Measurements from ENCODE around the gene TMEM184C.
A peak's percentile ranks its signal among the peaks of the same experiment; 100 is the strongest.

The TMEM184C gene

GRCh38 chr4:147599769-147600168, 17.4 kb upstream of the TMEM184C start:
- peak; percentile 72 for DNase-seq (ENCODE audit: low read depth)

GRCh38 chr4:147605499-147605898, 11.7 kb upstream of the TMEM184C start:
- DNase-seq (ENCODE audit: low read depth) = no peak

- DNase-seq (ENCODE audit: low read depth) = no peak
These were observed 9.7 kb upstream of the TMEM184C start for GRCh38 chr4:147607471-147607870.

GRCh38 chr4:147610686-147611085, 6.5 kb upstream of the TMEM184C start:
- no peak for DNase-seq (ENCODE audit: low read depth)

DNA sequence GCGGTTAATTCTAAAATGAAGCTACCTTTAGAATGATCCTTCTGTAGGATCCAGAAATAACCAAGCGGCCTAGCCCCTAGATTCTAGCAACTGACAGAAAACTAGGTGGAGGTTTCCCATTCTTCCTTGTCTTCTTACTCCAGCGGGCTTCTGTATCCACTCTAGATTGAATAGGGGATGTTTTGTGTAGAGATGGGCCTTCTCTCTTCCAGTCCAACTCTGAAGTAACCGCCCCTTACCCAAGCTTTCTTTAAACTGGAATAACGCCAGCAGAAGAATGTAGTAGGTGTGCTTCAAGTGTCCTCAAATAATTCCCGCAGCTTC, 386 bp upstream of the TMEM184C start:
- DNase-seq (ENCODE audit: low read depth) = no peak

DNA sequence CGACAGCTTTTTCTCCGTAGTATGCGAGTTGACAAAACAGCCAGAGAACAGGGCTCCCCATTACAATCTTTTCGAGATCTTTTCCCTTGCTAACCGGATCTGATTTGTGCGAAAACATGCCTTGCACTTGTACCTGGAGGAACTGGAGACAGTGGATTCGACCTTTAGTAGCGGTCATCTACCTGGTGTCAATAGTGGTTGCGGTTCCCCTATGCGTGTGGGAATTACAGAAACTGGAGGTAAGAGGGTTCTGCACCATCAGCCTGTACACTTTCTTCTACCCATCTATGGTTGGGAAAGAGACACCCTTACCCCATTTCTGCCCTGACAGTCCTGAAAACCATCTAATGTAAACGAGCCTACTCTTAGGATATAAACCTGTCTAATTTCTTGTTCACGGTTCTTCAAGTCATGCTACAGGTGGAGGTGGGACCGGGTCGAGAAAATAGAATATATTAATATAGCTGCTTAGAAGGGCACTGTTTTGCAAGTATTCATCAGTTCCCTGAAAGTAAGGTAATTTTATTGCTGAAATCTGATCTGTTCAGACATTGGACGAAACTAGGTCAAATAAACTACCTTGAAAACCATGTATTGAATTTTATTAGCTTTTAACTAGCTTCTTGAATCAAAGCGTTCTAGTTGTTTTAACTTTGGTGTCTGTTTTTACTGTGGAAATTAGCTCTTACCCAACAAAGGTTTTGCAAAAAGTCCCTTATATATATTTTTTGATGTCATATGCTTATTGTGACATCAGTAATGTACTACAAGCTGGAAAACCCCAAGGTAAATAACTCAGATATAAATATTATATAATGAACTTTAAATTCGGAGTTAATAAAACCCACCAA, 869 bp downstream of the TMEM184C start:
- no peak for DNase-seq (ENCODE audit: low read depth)

DNA sequence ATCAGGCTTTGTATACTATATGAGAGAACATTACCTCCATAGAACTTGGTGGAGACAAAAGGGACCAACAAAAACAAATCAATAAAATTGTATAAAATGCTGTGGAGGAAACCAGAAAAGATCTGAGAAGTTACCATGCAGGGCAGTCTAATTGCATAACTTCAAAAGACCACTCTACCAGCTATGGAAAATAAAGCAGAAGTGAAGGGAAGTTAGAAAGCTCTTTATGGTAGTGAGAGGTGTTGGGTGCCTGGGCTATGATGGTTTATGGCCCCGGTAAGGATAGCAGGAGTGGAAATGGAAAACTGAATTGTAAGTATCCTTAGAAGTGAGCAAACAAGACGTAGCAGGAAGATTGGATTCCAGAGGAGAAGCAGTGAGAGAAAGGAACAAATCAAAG, 3.1 kb downstream of the TMEM184C start:
- no peak for DNase-seq (ENCODE audit: low read depth)

DNA sequence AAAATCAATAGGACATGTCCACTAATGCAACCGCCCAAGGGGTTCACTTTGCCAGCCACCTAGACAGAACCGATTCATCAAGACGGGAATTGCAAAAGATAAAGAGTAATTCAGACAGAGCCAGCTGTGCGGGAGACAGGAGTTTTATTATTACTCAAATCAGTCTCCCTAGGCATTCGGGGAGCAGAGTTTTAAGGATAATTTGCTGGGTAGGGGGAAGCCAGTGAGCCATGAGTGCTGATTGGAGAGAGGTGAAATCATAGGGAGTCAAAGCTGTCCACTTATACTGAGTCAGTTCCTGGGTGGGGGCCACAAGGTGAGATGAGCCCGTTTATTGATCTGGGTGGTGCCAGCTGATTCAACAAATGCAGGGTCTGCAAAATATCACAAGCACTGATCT, 8.5 kb downstream of the TMEM184C start:
- DNase-seq (ENCODE audit: low read depth) = no peak

DNA sequence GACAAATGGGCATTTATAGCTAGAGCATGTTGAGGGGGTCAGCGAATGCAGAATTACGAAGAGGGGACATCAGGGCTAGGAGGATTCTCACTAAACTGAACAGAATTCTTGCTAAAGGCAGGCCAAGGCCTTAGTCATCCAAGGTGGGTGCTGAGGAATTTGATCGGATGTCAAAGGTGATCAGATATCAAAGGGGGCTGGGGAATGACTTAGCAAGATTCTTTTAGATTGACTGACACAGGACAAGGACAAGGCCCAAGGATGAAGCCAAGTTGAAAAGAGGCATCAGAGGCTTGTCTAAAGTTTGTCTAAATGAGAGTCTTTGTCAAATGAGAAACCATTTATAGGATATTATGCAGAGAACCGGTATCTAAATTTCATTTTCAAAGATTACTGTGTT, 9.7 kb downstream of the TMEM184C start:
- DNase-seq (ENCODE audit: low read depth) = no peak

DNA sequence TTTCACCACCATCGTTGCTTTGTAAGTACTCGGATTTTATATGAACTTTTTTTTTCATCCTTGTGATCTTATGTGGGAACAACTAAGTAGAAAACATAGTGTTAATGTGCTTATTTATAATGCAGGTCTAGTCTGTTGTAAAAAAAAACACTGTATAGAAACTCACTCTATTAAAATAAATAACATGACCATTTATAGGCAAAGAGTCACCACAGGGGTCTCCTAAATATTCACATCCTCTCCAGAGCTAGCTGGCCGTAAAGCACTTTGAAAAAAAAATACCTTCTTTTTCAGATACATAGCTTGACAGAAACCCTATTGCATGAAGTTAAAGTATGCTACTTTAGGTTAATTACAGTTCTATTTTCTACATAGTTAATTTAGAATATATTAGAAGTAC, 11.2 kb downstream of the TMEM184C start:
- DNase-seq (ENCODE audit: low read depth) = no peak

- peak; percentile 37 for DNase-seq (ENCODE audit: low read depth)
These were observed 12.9 kb downstream of the TMEM184C start for GRCh38 chr4:147629783-147630730.

DNA sequence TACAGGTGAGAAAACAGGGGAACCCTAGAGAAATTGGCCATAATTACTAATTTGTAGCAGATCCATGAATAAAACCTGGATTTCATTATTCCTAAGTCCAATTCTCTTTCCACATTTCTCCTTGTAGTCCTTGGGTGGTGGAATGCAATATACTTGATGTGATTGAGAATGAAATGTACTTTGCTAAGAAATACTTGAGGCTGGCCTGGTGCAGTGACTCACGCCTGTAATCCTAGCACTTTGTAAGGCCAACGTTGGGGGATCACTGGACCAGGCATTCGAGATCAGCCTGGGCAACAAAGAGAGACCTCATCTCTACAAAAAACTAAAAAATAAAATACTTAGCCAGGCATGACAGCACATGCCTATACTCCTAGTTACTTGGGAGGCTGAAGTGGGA, 15.9 kb downstream of the TMEM184C start:
- DNase-seq (ENCODE audit: low read depth) = peak; percentile 94

DNA sequence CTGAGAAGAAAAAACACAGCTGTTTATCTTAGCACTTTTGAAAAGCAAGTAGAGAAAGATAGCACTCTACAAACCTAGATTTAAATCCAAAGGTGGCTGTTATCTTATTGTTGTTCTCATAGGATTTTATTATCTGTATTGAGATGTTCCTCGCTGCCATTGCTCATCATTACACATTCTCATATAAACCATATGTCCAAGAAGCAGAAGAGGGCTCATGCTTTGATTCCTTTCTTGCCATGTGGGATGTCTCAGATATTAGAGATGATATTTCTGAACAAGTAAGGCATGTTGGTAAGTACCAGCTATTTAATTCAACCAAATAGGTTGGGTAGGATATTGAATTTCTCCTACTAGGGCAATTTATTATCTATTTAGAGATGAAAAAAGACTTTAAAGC, 16.4 kb downstream of the TMEM184C start:
- DNase-seq (ENCODE audit: low read depth) = no peak

GRCh38 chr4:147635348-147635747, 18.2 kb downstream of the TMEM184C start:
- no peak for DNase-seq (ENCODE audit: low read depth)

DNA sequence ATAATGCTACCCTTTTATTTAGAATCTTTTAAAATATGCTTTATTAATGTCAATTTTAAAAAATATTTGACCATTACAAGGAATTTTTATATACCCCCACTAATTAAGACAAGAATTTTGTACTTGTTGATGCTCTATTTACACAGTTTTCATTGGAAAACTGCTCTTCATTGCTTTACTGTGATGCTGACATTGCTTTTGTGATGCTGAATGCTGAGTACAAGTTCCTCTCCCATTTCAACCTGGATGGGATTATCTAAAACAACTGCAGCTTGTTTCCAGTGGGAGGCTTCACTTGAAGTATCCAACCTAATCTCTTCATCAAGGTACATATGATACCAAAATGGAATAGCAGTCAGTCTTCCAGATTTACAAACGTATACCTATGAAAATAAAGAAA, 21.2 kb downstream of the TMEM184C start:
- DNase-seq (ENCODE audit: low read depth) = no peak

- peak; percentile 71 for DNase-seq (ENCODE audit: low read depth)
These were observed 21.7 kb downstream of the TMEM184C start for GRCh38 chr4:147638942-147639341.

GRCh38 chr4:147639388-147639787, 22.2 kb downstream of the TMEM184C start:
- DNase-seq (ENCODE audit: low read depth) = no peak

- DNase-seq (ENCODE audit: low read depth) = peak; percentile 32
These were observed 23.1 kb downstream of the TMEM184C start for GRCh38 chr4:147640331-147640730.

GRCh38 chr4:147643616-147644015, 26.4 kb downstream of the TMEM184C start:
- no peak for DNase-seq (ENCODE audit: low read depth)

DNA sequence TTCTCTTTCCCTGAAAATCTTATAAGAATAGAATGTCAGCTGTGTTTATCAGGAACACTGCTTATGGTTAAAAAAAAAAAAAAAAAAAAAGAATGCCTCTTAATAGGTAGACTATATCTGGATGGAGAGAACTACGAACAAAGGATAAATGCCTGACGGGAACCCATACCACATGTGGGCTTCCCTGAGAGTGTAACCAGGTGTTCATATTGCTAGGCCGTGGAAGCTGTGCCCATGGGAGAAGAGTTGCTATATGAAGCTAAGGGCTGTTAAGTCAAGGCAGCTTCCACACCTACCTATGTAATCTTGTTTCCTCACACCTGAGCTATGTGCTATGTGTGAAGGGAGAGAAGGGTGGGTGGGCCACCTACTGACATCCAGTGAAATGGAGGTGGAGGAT, 27.3 kb downstream of the TMEM184C start:
- DNase-seq (ENCODE audit: low read depth) = no peak

- no peak for DNase-seq (ENCODE audit: low read depth)
These were observed 27.9 kb downstream of the TMEM184C start for GRCh38 chr4:147645099-147645498.

DNA sequence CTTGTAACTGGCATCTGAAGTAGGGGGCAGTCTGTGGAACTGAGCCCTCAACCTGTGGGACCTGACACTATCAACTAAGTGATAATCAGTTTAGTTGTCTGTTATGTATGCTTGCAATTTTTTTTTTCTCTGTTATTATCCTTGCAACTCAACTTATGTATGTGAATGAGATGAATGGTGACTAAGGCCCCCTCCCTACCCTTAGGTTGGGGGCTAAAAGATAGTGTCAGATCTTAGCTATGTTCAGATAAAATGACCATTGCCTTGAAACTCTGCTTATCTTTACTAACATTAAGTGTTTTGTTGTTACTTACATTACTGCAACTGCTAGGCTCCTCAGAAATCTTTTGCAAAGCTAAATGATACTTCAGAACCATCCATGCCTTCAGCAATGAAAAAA, 31.5 kb downstream of the TMEM184C start:
- no peak for DNase-seq (ENCODE audit: low read depth)

GRCh38 chr4:147651563-147651962, 34.4 kb downstream of the TMEM184C start:
- DNase-seq (ENCODE audit: low read depth) = no peak
